Sigmoid colon (tissue), 7 donors: ENCODE measurements around the gene LRRC3. TPM values are rescaled to one million over a fixed set of nuclear protein-coding genes. Genes with fewer than 3 reads are reported as not detected.

ENCODE experiments used
- DNase-seq: peaks from one replicate; pipeline ENCODE4 v3.0.0-alpha.2; 2019
- H3K27ac ChIP-seq, 4 donors: fragments of 200-600 bp; sonication (generic); one replicate each; pipeline ENCODE4 v1.5.1; 2016 to 2019; ENCODE audit warnings: mild to moderate bottlenecking in 1 of 4
- H3K27me3 ChIP-seq, 3 donors: fragments of 200-600 bp; sonication (generic); one replicate each; pipeline ENCODE4 v1.5.1; 2019; ENCODE audit warnings: mild to moderate bottlenecking in 1 of 3
- H3K36me3 ChIP-seq, 4 donors: fragments of 200-600 bp; sonication (generic); one replicate each; pipeline ENCODE4 v1.5.1; 2016 to 2019
- H3K4me1 ChIP-seq, 4 donors: fragments of 200-600 bp; sonication (generic); one replicate each; pipeline ENCODE4 v1.5.1; 2017 to 2019
- H3K4me3 ChIP-seq, 4 donors: fragments of 200-600 bp; sonication (generic); one replicate each; pipeline ENCODE4 v1.5.1; 2017 to 2019; ENCODE audit warnings: mild to moderate bottlenecking in 2 of 4, moderate library complexity in 1 of 4
- H3K9me3 ChIP-seq, 4 donors: fragments of 200-600 bp in 3 of 4; sonication (generic) in 3 of 4; one replicate each; pipeline versions ENCODE4 v1.5.1 to v1.6.1; 2013 to 2019
- EP300 ChIP-seq, 4 donors: sonication (generic); formaldehyde crosslinking; IDR thresholded peaks; one replicate each; pipeline ENCODE4 v1.6.1; 2017; ENCODE audit warnings: antibody characterized with exemption in 4 of 4
- POLR2A ChIP-seq, 2 donors: fragments of 450-650 bp; IDR thresholded peaks; one replicate each; pipeline ENCODE4 v1.6.1; 2016; ENCODE audit warnings: antibody characterized with exemption in 2 of 2, mild to moderate bottlenecking in 2 of 2, moderate library complexity in 2 of 2
- POLR2AphosphoS5 ChIP-seq, 4 donors: sonication (generic); formaldehyde crosslinking; IDR thresholded peaks; one replicate each; pipeline ENCODE4 v1.6.1; 2017; ENCODE audit warnings: antibody characterized with exemption in 4 of 4
- WGBS, 2 donors: extraction: QIAGEN DNeasy Blood & Tissue Kit; methylation state at CpG; one replicate each; pipeline ENCODE4 v1.1.7; 2013; 5-methylcytosine and 5-hydroxymethylcytosine counted together
- intact Hi-C: fragments of 100-400 bp; cut with DNase I; formaldehyde crosslinking; loops from one replicate; pipeline ENCODE4 v1.15.1; 2023
- polyA plus RNA-seq, 3 donors: library from polyadenylated mRNA; stranded (reverse); fragments of 200-250 nt; gene quantifications; one replicate each; pipeline ENCODE4 v1.2.3, GENCODE V29; 2013
- total RNA-seq, 4 donors: library from RNA; depleted of rRNA; stranded (reverse); fragments of >200 nt; gene quantifications; one replicate each; pipeline ENCODE4 v1.1.0, GENCODE V29; 2016
- TF ChIP-seq, protein P1 (sequence below), 4 experiments: fragments of 450-650 bp in 3 of 4; fragments of 200-600 bp in 1 of 4; IDR thresholded peaks; one replicate each; pipeline ENCODE4 v1.5.1; 2016 to 2019; ENCODE audit warnings: antibody characterized with exemption in 4 of 4, mild to moderate bottlenecking in 3 of 4, moderate library complexity in 2 of 4
- donor health status: healthy with polysubstance abuse.
- donor health status: Bipolar disorder and iron deficiency.
- donor health status: healthy.

LRRC3 gene
- total and polyA plus RNA-seq, 7 donors = under 0.01 to 7.1 (median 3.9) TPM

DNA sequence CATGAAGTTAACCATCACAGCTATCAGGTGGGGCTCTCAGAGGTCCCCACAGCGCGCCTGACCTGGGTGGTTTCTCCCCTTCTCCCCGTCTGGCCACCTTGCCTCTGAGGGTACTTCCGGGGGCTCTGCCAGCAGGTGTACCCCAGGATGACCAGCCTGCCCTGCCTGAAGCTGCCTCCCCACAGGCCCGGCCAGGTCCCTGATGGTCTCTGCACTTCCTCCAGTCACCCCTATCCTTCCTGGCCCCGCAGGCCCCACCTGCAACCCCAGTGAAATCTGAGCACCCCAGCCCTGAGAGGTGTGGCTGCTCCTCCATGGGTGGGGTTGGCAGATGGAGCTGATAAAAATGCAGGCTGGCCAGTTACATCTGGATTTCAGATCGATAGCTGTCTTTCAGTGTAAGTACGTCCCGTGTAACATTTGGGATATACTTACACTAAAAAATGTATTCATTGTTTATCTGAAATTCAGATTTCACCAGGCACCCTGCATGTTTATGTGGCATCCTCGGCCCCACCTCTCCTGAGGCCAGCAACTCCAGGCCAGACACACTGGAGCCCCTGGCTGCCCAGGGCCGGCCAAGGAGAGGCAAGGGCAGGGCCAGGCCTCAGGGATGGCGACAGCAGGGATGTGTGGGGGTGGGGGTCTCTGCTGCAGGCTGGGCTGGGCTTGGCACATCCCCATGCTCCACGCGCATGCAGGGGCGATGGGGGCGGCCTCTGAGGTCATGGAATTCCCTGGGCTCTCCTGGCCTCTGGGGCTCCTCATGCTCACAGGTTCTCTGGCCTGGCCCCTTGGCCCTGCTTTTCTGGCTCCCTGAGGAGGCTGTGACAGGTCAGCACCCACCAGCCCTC is 25.1 kb downstream of the LRRC3 start:
- Histone ChIP-seq H3K9me3 (no peaks in the 10 kb centered on the region), H3K4me1 (peaks cover 0 to 22% (median 8%) of the 10 kb centered on the region in 4 donors), H3K27ac (no peak overlapping the region), H3K36me3 (no peaks in the 10 kb centered on the region), H3K4me3 (no peak overlapping the region), H3K27me3 (peaks cover 0 to 5% (median 0%) of the 10 kb centered on the region in 3 donors)
- intact Hi-C loops = no loop called here
- TF ChIP-seq, protein P1, sequence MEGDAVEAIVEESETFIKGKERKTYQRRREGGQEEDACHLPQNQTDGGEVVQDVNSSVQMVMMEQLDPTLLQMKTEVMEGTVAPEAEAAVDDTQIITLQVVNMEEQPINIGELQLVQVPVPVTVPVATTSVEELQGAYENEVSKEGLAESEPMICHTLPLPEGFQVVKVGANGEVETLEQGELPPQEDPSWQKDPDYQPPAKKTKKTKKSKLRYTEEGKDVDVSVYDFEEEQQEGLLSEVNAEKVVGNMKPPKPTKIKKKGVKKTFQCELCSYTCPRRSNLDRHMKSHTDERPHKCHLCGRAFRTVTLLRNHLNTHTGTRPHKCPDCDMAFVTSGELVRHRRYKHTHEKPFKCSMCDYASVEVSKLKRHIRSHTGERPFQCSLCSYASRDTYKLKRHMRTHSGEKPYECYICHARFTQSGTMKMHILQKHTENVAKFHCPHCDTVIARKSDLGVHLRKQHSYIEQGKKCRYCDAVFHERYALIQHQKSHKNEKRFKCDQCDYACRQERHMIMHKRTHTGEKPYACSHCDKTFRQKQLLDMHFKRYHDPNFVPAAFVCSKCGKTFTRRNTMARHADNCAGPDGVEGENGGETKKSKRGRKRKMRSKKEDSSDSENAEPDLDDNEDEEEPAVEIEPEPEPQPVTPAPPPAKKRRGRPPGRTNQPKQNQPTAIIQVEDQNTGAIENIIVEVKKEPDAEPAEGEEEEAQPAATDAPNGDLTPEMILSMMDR (IDR thresholded peaks at IDR 0.05) = no peak
- TF ChIP-seq EP300 (IDR thresholded peaks at IDR 0.05) (no peak), POLR2A (IDR thresholded peaks at IDR 0.05) (no peak), POLR2AphosphoS5 (IDR thresholded peaks at IDR 0.05) (no peak)
- no peak for DNase-seq
- WGBS, 2 donors = 84% methylated on average over 16 of the region's 16 CpGs

DNA sequence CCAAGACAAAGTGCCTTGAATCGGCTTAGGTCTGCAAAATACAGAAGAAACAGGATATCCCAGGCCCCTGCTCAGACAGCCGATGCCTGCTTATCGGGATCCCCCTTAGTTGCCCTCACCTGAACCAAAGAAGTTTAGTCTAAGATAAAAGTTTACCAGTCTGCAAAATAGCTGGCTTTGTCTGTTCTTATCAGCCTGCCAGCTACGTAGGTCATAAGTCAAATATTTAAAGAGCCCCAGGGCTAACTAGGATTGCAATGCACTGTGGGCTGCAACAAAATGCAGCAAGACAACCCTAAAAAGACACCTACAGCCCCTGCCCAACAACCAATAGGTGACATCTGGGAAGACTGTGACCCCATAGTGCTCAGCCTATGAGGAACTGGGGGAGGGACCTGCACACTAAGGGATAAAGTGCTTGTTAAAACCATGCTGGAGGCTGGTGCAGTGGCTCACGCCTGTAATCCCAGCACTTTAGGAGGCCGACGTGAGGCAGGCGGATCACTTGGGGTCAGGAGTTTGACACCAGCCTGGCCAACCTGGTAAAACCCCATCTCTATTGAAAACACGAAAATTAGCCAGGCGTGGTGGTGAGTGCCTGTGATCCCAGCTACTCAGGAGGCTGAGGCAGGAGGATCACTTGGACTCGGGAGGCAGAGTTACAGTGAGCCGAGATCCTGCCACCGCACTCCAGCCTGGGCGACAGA is 27.4 kb downstream of the LRRC3 start:
- Histone ChIP-seq H3K27me3 (peaks cover 0 to 8% (median 0%) of the 10 kb centered on the region in 3 donors), H3K36me3 (no peaks in the 10 kb centered on the region), H3K4me1 (peaks cover 0 to 17% (median 6%) of the 10 kb centered on the region in 4 donors), H3K9me3 (no peaks in the 10 kb centered on the region), H3K27ac (no peak overlapping the region), H3K4me3 (no peak overlapping the region)
- 51 to 78% methylated on average over 14 of the region's 14 CpGs for WGBS, 2 donors
- TF ChIP-seq POLR2AphosphoS5 (IDR thresholded peaks at IDR 0.05) (no peak), EP300 (IDR thresholded peaks at IDR 0.05) (no peak), POLR2A (IDR thresholded peaks at IDR 0.05) (no peak)
- TF ChIP-seq, protein P1 (IDR thresholded peaks at IDR 0.05) = no peak
- intact Hi-C loops = no loop called here
- DNase-seq = no peak

DNA sequence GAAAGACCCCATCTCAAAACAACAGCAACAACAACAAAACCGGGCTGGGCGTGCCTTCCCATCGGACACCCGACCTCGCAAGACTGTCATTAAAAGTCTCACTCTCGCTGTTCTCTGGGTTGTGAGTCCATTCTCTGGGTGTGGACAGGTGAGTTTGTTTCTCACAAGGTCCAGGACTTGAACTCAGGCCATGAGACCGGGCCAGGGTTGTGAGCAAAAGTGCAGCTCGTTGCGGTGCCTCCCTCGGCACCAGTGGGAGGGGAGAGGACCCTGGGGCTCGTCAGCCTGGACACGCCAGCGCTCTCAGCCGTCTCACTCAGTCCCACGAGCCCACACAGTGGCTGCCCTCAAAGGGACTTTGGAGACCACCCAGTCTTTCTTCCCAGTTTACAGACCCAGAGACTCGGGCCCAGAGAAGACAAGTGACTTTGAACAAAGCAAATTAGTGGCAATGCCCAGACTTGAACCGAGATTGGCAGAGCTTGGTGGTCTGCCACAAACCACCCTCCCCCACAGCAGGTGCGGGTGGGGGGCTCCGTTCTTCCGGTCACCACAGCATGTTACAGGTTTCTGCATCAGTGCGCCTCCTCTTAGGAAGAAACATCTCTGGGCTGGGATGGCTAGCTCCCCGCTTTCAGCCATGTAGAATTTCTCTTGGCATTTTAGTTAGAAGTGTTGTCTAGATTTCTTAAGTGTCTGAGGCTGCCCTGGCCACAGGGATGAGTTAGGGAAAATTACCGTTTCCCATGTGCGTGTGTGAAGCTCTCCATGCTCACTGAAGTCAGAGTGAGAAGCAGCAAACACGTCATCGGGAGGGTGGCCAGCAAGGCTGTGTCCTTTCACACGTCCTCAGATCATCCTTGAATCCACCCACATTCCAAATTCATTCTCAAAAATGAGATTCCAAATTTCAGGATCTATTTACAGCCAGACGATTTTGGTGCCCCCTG is 28.3 kb downstream of the LRRC3 start:
- WGBS, 2 donors = 82 to 83% methylated on average over 28 of the region's 28 CpGs
- no peak for TF ChIP-seq POLR2AphosphoS5 (IDR thresholded peaks at IDR 0.05)
- TF ChIP-seq, protein P1 (IDR thresholded peaks at IDR 0.05) = no peak
- Histone ChIP-seq H3K27me3 (peaks cover 0 to 8% (median 0%) of the 10 kb centered on the region in 3 donors), H3K4me1 (peaks cover 0 to 9% (median 2%) of the 10 kb centered on the region in 4 donors), H3K9me3 (no peaks in the 10 kb centered on the region), H3K27ac (no peak overlapping the region), H3K4me3 (no peak overlapping the region), H3K36me3 (no peaks in the 10 kb centered on the region)
- intact Hi-C loops = no loop called here
- no peak for DNase-seq

DNA sequence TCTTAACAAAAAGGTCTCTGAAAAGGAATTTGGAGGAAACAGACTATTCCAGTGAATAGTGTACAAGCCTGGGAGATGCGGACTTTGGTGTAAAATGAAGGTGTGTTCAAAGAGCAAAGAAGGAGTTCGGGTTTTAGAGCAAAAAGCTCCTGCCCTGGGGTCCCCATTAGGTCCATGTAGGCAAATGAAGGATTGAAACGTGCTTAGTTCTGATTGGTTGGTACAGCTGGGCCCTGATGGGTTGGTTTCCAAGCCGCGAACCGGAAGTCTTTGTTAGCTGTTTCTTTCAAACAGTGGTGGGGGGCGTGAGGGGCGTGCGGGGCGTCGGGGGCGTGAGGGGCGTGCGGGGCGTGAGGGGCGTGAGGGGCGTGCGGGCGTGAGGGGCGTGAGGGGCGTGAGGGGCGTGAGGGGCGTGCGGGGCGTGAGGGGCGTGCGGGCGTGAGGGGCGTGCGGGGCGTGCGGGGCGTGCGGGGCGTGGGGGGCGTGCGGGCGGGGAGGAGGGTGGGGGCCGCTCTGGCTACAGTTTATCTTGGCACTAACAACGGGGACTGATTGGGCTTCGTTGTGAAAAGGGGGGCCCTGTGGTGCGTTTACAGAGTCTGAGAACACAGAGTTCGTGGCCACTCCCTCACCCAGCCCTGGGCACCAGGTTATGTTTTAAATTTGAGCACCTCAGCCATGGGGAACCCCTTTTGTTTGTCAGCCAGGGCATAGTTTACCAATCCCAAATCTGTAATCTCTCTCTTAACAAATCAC is 29.4 kb downstream of the LRRC3 start:
- H3K36me3 ChIP-seq = no peaks in the 10 kb centered on the region
- TF ChIP-seq EP300 (IDR thresholded peaks at IDR 0.05) = no peak
- no peak for TF ChIP-seq POLR2AphosphoS5 (IDR thresholded peaks at IDR 0.05)
- TF ChIP-seq, protein P1 (IDR thresholded peaks at IDR 0.05) = no peak
- no peak for TF ChIP-seq POLR2A (IDR thresholded peaks at IDR 0.05)
- no peak overlapping the region for H3K4me3 ChIP-seq
- 72 to 83% methylated on average over 43 of the region's 43 CpGs for WGBS, 2 donors
- intact Hi-C loops = no loop called here
- peaks cover 0 to 8% (median 0%) of the 10 kb centered on the region in 3 donors for H3K27me3 ChIP-seq
- H3K4me1 ChIP-seq = no peaks in the 10 kb centered on the region
- no peaks in the 10 kb centered on the region for H3K9me3 ChIP-seq
- H3K27ac ChIP-seq = no peak overlapping the region
- no peak for DNase-seq
